ENCODE data around the gene TNNT1.

TNNT1 gene

DNA sequence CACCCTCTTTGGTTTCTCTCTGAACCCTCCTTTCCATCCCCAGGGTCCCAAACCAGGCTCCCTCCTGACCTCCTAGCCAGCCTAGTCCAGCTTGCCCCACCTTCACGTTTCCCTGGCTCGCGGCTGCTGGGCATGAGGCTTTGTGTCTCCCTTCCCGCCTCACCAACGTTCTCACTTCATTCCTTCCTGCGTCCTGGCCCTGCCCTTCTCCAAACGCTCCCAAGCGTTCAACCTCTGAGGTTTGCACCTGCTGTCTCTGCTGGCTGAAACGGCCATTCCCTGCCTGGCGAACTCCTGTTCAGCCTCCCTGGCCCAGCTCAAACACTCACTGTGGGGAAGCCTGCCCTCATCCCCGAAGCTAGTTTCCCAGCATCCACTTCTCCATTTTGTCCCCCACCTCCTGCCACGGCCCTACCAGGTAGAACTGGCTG, 61.0 kb downstream of the TNNT1 start:
- no peak overlapping the region for H3K9ac ChIP-seq (ENCODE audit: low read length)
- no peak overlapping the region for H3K4me3 ChIP-seq (ENCODE audit: low read length)

DNA sequence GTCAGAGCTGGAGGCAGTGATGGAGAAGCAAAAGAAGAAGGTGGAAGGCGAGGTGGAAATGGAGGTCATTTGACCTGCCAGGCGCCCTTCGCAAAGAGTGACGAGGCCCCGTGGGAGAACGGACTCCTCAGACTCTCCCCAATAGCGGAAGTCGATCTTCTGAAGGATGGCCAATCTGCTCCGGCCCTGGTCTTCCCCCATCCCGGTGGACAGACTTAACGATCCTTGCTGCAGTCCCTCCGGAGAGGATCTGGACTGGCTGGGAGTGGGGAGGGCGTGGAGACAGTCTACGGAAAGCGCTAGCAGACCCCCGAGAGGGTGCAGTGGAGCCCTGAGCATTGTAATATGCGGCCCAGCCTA, 61.5 kb downstream of the TNNT1 start:
- H3K4me3 ChIP-seq (ENCODE audit: low read length): no peak overlapping the region
- TF ChIP-seq, protein P1, sequence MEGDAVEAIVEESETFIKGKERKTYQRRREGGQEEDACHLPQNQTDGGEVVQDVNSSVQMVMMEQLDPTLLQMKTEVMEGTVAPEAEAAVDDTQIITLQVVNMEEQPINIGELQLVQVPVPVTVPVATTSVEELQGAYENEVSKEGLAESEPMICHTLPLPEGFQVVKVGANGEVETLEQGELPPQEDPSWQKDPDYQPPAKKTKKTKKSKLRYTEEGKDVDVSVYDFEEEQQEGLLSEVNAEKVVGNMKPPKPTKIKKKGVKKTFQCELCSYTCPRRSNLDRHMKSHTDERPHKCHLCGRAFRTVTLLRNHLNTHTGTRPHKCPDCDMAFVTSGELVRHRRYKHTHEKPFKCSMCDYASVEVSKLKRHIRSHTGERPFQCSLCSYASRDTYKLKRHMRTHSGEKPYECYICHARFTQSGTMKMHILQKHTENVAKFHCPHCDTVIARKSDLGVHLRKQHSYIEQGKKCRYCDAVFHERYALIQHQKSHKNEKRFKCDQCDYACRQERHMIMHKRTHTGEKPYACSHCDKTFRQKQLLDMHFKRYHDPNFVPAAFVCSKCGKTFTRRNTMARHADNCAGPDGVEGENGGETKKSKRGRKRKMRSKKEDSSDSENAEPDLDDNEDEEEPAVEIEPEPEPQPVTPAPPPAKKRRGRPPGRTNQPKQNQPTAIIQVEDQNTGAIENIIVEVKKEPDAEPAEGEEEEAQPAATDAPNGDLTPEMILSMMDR (IDR thresholded peaks at IDR 0.05; ENCODE audit: low read depth, low read length): no peak
- no peak for TF ChIP-seq EZH2phosphoT487 (IDR thresholded peaks at IDR 0.05; ENCODE audit: low read depth)
- H3K27ac ChIP-seq (ENCODE audit: low read length): no peak overlapping the region
- H3K4me2 ChIP-seq (ENCODE audit: low read length): no peak overlapping the region
- no peaks in the 10 kb centered on the region for H3K79me2 ChIP-seq (ENCODE audit: low read length)
- H4K20me1 ChIP-seq (ENCODE audit: insufficient read depth, low read length): no peaks in the 10 kb centered on the region
- no peaks in the 10 kb centered on the region for H3K27me3 ChIP-seq (ENCODE audit: low read depth, low read length)
- no peak overlapping the region for H2AFZ ChIP-seq (ENCODE audit: low read depth, low read length)
- no peak overlapping the region for H3K9ac ChIP-seq (ENCODE audit: low read length)
- no peaks in the 10 kb centered on the region for H3K4me1 ChIP-seq (ENCODE audit: low read length)
- peaks cover 26% of the 10 kb centered on the region for H3K36me3 ChIP-seq (replicated peaks; ENCODE audit: low read depth, low read length)
- H3K9me3 ChIP-seq (ENCODE audit: insufficient read depth, low read length): no peaks in the 10 kb centered on the region

More for the DNA sequence above, 61.0 kb downstream of the TNNT1 start:
- TF ChIP-seq, protein P1 (IDR thresholded peaks at IDR 0.05; ENCODE audit: low read depth, low read length): no peak
- TF ChIP-seq EZH2phosphoT487 (IDR thresholded peaks at IDR 0.05; ENCODE audit: low read depth): no peak
- H3K79me2 ChIP-seq (ENCODE audit: low read length): no peaks in the 10 kb centered on the region
- no peaks in the 10 kb centered on the region for H3K27me3 ChIP-seq (ENCODE audit: low read depth, low read length)
- H3K36me3 ChIP-seq (replicated peaks; ENCODE audit: low read depth, low read length): peaks cover 26% of the 10 kb centered on the region
- H4K20me1 ChIP-seq (ENCODE audit: insufficient read depth, low read length): no peaks in the 10 kb centered on the region
- H3K4me2 ChIP-seq (ENCODE audit: low read length): no peak overlapping the region
- no peak overlapping the region for H2AFZ ChIP-seq (ENCODE audit: low read depth, low read length)
- no peaks in the 10 kb centered on the region for H3K9me3 ChIP-seq (ENCODE audit: insufficient read depth, low read length)
- H3K27ac ChIP-seq (ENCODE audit: low read length): no peak overlapping the region
- no peaks in the 10 kb centered on the region for H3K4me1 ChIP-seq (ENCODE audit: low read length)

DNA sequence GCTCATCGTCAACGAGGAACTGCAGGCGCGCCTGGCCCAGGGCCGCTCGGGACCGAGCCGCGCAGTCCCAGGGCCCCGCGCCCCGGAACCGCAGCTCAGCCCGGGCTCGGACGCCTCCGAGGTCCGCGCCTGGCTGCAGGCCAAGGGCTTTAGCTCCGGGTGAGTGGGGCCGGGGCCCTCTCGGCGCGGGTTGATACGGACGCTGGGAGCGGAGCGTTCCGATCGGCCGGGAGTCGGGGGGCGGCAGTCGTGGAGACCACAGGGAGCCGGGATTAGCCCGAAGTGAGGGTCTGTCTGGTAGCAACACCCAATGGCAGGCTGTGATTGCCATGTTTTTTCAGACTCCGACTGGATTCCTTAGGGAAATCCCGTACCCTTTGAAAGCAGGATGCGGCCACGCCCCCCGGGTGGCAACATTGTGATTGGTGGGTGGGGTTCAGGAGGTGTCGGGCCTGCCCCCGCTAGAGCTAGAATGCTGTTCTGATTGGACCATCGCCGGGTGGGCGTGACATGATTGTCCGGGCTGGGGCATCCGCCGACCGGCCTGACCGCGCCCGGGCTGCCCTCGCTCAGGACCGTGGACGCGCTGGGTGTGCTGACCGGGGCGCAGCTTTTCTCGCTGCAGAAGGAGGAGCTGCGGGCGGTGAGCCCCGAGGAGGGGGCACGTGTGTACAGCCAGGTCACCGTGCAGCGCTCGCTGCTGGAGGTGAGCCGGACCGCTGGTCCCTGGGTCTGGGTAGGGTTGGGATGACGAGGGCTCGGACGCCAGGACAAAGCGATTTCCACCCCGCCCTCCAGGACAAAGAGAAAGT, 62.1 kb downstream of the TNNT1 start:
- no peaks in the 10 kb centered on the region for H3K4me1 ChIP-seq (ENCODE audit: low read length)
- no peaks in the 10 kb centered on the region for H4K20me1 ChIP-seq (ENCODE audit: insufficient read depth, low read length)
- H3K9me3 ChIP-seq (ENCODE audit: insufficient read depth, low read length): no peaks in the 10 kb centered on the region
- H3K79me2 ChIP-seq (ENCODE audit: low read length): no peaks in the 10 kb centered on the region
- H3K4me3 ChIP-seq (ENCODE audit: low read length): no peak overlapping the region
- TF ChIP-seq, protein P1 (IDR thresholded peaks at IDR 0.05; ENCODE audit: low read depth, low read length): no peak
- TF ChIP-seq EZH2phosphoT487 (IDR thresholded peaks at IDR 0.05; ENCODE audit: low read depth): no peak
- no peak overlapping the region for H3K4me2 ChIP-seq (ENCODE audit: low read length)
- H3K27ac ChIP-seq (ENCODE audit: low read length): no peak overlapping the region
- H3K27me3 ChIP-seq (ENCODE audit: low read depth, low read length): no peaks in the 10 kb centered on the region
- H2AFZ ChIP-seq (ENCODE audit: low read depth, low read length): no peak overlapping the region
- H3K9ac ChIP-seq (ENCODE audit: low read length): no peak overlapping the region
- H3K36me3 ChIP-seq (replicated peaks; ENCODE audit: low read depth, low read length): peaks cover 22% of the 10 kb centered on the region

DNA sequence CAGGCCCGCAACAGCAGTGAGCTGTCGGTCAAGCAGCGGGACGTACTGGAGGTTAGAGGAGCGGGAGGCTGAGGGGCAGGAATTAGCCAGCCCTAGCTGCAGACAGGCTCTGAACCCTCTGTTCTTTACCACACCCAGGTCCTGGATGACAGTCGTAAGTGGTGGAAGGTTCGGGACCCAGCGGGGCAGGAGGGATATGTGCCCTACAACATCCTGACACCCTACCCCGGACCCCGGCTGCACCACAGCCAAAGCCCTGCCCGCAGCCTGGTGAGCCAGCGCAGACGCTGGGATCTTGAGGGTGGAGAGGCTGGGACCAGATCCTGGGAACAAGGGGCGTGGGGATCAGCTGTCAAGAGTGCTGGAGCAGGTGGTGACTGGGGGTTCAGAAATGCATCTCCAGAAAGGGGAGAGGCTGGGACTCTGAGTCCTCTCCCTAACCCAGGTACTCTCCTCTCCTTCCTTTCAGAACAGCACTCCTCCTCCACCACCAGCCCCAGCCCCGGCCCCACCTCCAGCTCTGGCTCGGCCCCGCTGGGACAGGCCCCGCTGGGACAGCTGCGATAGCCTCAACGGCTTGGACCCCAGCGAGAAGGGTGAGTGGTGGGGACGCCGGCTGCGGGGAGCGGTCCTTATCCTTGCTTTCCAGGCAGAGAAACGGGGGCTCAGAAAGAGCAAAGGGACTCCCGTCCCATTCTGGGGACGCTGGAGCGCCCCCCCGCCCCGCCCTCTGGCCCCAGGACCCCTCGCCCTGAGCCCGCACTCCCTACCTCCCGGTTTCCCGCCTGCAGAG, 62.9 kb downstream of the TNNT1 start:
- H3K9me3 ChIP-seq (ENCODE audit: insufficient read depth, low read length): no peaks in the 10 kb centered on the region
- H3K27me3 ChIP-seq (ENCODE audit: low read depth, low read length): no peaks in the 10 kb centered on the region
- H3K27ac ChIP-seq (ENCODE audit: low read length): no peak overlapping the region
- no peak overlapping the region for H3K9ac ChIP-seq (ENCODE audit: low read length)
- H3K4me2 ChIP-seq (ENCODE audit: low read length): no peak overlapping the region
- H2AFZ ChIP-seq (ENCODE audit: low read depth, low read length): no peak overlapping the region
- no peaks in the 10 kb centered on the region for H3K4me1 ChIP-seq (ENCODE audit: low read length)
- H3K36me3 ChIP-seq (replicated peaks; ENCODE audit: low read depth, low read length): peaks cover 14% of the 10 kb centered on the region
- TF ChIP-seq, protein P1 (IDR thresholded peaks at IDR 0.05; ENCODE audit: low read depth, low read length): no peak
- TF ChIP-seq EZH2phosphoT487 (IDR thresholded peaks at IDR 0.05; ENCODE audit: low read depth): no peak
- H3K4me3 ChIP-seq (ENCODE audit: low read length): no peak overlapping the region
- H3K79me2 ChIP-seq (ENCODE audit: low read length): no peaks in the 10 kb centered on the region
- no peaks in the 10 kb centered on the region for H4K20me1 ChIP-seq (ENCODE audit: insufficient read depth, low read length)
